ENCODE measurements around the gene PICK1. TPM values are rescaled to one million over a fixed set of nuclear protein-coding genes. Genes with fewer than 3 reads are reported as not detected.
A peak's percentile ranks its signal among the peaks of the same experiment; 100 is the strongest.

Gene PICK1
- total and polyA plus RNA-seq, 2 of the 4 experiments (the other 2 are of a cell fraction), result 16.5 to 21.0 TPM

DNA sequence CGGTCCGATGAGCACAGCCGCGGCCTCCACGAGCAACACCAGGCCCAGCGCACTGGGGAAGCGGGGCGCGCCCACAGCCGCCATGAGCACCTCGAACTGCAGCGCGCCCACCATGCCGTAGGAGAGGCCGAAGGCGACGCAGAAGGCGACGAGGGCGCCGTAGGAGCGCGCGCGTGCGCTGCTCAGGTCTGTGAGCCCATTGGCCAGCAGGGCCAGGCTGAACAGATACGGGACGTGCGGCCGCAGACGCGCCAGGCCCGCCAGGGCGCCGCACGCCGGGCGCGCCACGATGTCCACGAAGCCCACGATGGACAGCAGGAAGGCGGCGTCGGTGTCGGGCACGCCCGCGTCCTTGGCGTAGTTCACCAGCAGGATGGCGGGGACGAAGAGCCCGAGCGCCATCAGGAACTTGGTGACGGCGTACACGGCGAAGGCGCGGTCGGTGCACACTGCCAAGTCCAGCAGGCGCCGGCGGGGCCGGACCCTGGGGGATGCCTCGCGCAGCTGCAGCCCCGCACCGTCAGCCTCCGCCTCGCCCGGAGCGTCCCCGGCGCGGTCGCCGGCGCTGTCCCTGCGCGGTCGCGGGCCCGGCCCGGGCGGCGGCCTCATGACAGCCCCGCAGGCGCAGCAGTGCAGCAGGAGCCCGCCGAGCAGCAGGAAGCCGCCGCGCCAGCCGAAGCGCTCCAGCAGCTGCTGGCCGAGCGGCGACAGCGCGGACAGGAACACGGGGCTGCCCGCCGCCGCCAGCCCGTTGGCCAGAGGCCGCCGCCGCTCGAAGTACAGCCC is 23.8 kb downstream of the PICK1 start:
- peaks cover 38% of the 10 kb centered on the region for H3K27me3 ChIP-seq (ENCODE audit: control insufficient read depth, insufficient read depth, low read length)
- in situ Hi-C loops (cut with MboI; ENCODE audit: low sequenced_read_pairs), result no loop called here
- H3K36me3 ChIP-seq (ENCODE audit: control insufficient read depth, insufficient read depth, low read length), result no peaks in the 10 kb centered on the region
- H2BK20ac ChIP-seq (ENCODE audit: low read depth, low read length), result no peak overlapping the region
- intact Hi-C loops (cut with micrococcal nuclease), result no loop called here
- H3K9me1 ChIP-seq (ENCODE audit: insufficient read depth, low read length), result 0 out of 2 replicates have a peak, but pooled peaks cover 6% of the 10 kb centered on the region
- no peak overlapping the region for H2BK120ac ChIP-seq (ENCODE audit: low read depth, low read length)
- H2AK9ac ChIP-seq (replicated peaks; ENCODE audit: low read depth, low read length, poor library complexity), result peak overlapping the region; percentile 5
- no peak overlapping the region for H3K56ac ChIP-seq (ENCODE audit: extremely low read depth, insufficient read depth, low read length)
- no TSS peak for BruUV-seq (replicated peaks)
- peak; percentile 14 for DNase-seq
- no peak overlapping the region for H2BK15ac ChIP-seq (ENCODE audit: low read depth, low read length)
- H2BK5ac ChIP-seq (ENCODE audit: low read depth, low read length, poor library complexity, severe bottlenecking), result no peak overlapping the region
- H3K9ac ChIP-seq (ENCODE audit: low read depth, low read length), result no peak overlapping the region; the same call in 1 of the 2 replicates
- H3K18ac ChIP-seq (ENCODE audit: low read depth, low read length), result no peak overlapping the region
- H3K4me1 ChIP-seq (ENCODE audit: control insufficient read depth, insufficient read depth, low read length), result no peaks in the 10 kb centered on the region; the same call in 1 of the 2 replicates
- peak overlapping the region; percentile 52 to 54; a peak in 1 of 4 replicates for H4K8ac ChIP-seq (ENCODE audit: low read depth in 2 of 2, low read length in 2 of 2)
- dilution Hi-C loops (cut with HindIII; ENCODE audit: low sequenced_read_pairs, unreplicated experiment), result no loop called here
- H4K20me1 ChIP-seq (ENCODE audit: insufficient read depth, low read length), result no peaks in the 10 kb centered on the region; the same call in 1 of the 2 replicates
- H3K4me3 ChIP-seq (ENCODE audit: insufficient read depth, low read depth, low read length), result peak overlapping the region; percentile 24; the same call in 1 of the 2 replicates
- no peak overlapping the region; the same call in 1 of the 2 replicates for H4K91ac ChIP-seq (ENCODE audit: insufficient read depth, low read depth, low read length)
- H3K4me2 ChIP-seq (ENCODE audit: low read depth, low read length), result peak overlapping the region; percentile 65
- H4K5ac ChIP-seq (ENCODE audit: low read depth, low read length), result no peak overlapping the region
- H3K23ac ChIP-seq (ENCODE audit: low read depth, low read length), result no peak overlapping the region
- H2AK5ac ChIP-seq (ENCODE audit: low read depth, low read length), result peak overlapping the region; percentile 35; the same call in 1 of the 2 replicates
- no peaks in the 10 kb centered on the region for H3K79me1 ChIP-seq (ENCODE audit: low read depth in 1 of 2, low read length in 2 of 2)
- CTCF ChIA-PET, result interaction anchor here (0.6 kb wide), 2 partner anchors 259 to 469 kb away, joined by 3 to 6 read pairs; no protein-coding TSS in a partner anchor
- 6% methylated on average over 58 of the region's 110 CpGs; no CpG with 5 or more reads in 1 of the 2 experiments for WGBS, 2 experiments (ENCODE audit: extremely low coverage in 2 of 2, insufficient read length in 1 of 2)
- no peaks in the 10 kb centered on the region for H3K9me3 ChIP-seq (ENCODE audit: control insufficient read depth, insufficient read depth, low read length)
- H3K4ac ChIP-seq (ENCODE audit: low read depth, low read length), result no peak overlapping the region
- H2AFZ ChIP-seq (replicated peaks; ENCODE audit: low read length, poor library complexity), result peak overlapping the region; percentile 89
- peak; percentile 74 for ATAC-seq (ENCODE audit: low read depth)
- no peak overlapping the region for H3K14ac ChIP-seq (replicated peaks; ENCODE audit: low read depth, low read length)
- POLR2A ChIA-PET (ENCODE audit: unreplicated experiment), result no interaction called here
- no peak overlapping the region for H3K27ac ChIP-seq (ENCODE audit: insufficient read depth, low read length)
- TF ChIP-seq FOS (IDR thresholded peaks at IDR 0.05; ENCODE audit: low read depth, low read length) (no peak), NFE2L2 (IDR thresholded peaks at IDR 0.05; ENCODE audit: low read depth, low read length) (no peak), MAZ (IDR thresholded peaks at IDR 0.05; ENCODE audit: borderline replicate concordance, low read depth, low read length) (no peak), RCOR1 (IDR thresholded peaks at IDR 0.05; ENCODE audit: insufficient replicate concordance, low read length) (no peak), RAD21 (IDR thresholded peaks at IDR 0.05; ENCODE audit: low read length) (no peak), CHD1 (IDR thresholded peaks at IDR 0.05; ENCODE audit: low read depth, low read length) (no peak), MAFK (IDR thresholded peaks at IDR 0.05; ENCODE audit: low read depth, low read length) (no peak), MXI1 (IDR thresholded peaks at IDR 0.05; ENCODE audit: borderline replicate concordance, low read depth, low read length) (no peak), POLR2A (IDR thresholded peaks at IDR 0.05; ENCODE audit: low read depth, low read length) (no peak), RFX5 (IDR thresholded peaks at IDR 0.05; ENCODE audit: low read depth, low read length) (no peak), CEBPB (IDR thresholded peaks at IDR 0.05; ENCODE audit: low read depth, low read length) (no peak)
- TF ChIP-seq, protein P1, sequence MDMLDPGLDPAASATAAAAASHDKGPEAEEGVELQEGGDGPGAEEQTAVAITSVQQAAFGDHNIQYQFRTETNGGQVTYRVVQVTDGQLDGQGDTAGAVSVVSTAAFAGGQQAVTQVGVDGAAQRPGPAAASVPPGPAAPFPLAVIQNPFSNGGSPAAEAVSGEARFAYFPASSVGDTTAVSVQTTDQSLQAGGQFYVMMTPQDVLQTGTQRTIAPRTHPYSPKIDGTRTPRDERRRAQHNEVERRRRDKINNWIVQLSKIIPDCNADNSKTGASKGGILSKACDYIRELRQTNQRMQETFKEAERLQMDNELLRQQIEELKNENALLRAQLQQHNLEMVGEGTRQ (IDR thresholded peaks at IDR 0.05; ENCODE audit: low read depth, low read length), result no peak
- TF ChIP-seq, protein P2, sequence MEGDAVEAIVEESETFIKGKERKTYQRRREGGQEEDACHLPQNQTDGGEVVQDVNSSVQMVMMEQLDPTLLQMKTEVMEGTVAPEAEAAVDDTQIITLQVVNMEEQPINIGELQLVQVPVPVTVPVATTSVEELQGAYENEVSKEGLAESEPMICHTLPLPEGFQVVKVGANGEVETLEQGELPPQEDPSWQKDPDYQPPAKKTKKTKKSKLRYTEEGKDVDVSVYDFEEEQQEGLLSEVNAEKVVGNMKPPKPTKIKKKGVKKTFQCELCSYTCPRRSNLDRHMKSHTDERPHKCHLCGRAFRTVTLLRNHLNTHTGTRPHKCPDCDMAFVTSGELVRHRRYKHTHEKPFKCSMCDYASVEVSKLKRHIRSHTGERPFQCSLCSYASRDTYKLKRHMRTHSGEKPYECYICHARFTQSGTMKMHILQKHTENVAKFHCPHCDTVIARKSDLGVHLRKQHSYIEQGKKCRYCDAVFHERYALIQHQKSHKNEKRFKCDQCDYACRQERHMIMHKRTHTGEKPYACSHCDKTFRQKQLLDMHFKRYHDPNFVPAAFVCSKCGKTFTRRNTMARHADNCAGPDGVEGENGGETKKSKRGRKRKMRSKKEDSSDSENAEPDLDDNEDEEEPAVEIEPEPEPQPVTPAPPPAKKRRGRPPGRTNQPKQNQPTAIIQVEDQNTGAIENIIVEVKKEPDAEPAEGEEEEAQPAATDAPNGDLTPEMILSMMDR (conservative IDR thresholded peaks at IDR 0.05; ENCODE audit: low read depth, low read length), result no peak
- TF ChIP-seq, protein P3, sequence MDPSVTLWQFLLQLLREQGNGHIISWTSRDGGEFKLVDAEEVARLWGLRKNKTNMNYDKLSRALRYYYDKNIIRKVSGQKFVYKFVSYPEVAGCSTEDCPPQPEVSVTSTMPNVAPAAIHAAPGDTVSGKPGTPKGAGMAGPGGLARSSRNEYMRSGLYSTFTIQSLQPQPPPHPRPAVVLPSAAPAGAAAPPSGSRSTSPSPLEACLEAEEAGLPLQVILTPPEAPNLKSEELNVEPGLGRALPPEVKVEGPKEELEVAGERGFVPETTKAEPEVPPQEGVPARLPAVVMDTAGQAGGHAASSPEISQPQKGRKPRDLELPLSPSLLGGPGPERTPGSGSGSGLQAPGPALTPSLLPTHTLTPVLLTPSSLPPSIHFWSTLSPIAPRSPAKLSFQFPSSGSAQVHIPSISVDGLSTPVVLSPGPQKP (IDR thresholded peaks at IDR 0.05; ENCODE audit: borderline replicate concordance, low read depth, low read length), result no peak

All from IMR-90 (cell line).